Upper lobe of left lung (tissue), 4 donors: ENCODE results near the gene PCK2.

Source experiments
- CTCF ChIP-seq, 6 experiments: fragments of 450-650 bp in 4 of 6; fragments of 200-600 bp in 2 of 6; sonication (generic) in 2 of 6; IDR thresholded peaks; one replicate each; pipeline ENCODE4 v1.5.1; 2016 to 2019; ENCODE audit warnings: antibody characterized with exemption in 6 of 6
- POLR2A ChIP-seq, 4 donors: fragments of 450-650 bp; IDR thresholded peaks; one replicate each; pipeline ENCODE4 v1.5.1; 2016 to 2017; ENCODE audit warnings: antibody characterized with exemption in 4 of 4, mild to moderate bottlenecking in 2 of 4

DNA sequence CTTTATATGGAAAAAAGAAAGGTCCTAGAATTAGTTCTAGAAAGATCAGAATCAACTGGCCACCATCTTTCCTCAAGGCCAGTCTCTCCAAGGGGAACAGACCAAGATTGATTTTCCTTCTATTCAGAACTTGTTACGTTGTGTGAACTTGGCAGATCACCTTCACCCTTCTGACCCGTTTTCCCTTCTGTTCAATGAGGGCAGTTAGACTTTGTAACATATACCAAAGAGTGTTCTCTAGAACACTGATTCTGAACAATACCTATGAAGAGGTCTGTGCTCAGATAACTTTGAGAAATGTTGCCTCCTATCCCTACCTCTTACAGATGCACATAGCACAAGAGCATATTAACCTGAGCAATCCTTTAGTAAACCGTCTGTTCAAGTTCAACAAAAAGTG, 10.6 kb upstream of the PCK2 start:
- TF ChIP-seq CTCF (IDR thresholded peaks at IDR 0.05) (no peak), POLR2A (IDR thresholded peaks at IDR 0.05) (no peak)
